HepG2 (cell line): Measurements from ENCODE around the gene IFT52. TPM values are rescaled to one million over a fixed set of nuclear protein-coding genes. Genes with fewer than 3 reads are reported as not detected.
A peak's percentile ranks its signal among the peaks of the same experiment; 100 is the strongest.

Experiments used
- FOXA3 ChIP-seq: IDR thresholded peaks from 2 replicates; pipeline ENCODE4 v1.6.1; 2016; ENCODE audit warnings: missing genetic modification reagents, missing compliant biosample characterization
- GATAD2A ChIP-seq: IDR thresholded peaks from 2 replicates; pipeline ENCODE4 v1.6.1; 2016
- HOXA9 ChIP-seq: sonication (generic); formaldehyde crosslinking; IDR thresholded peaks from 2 replicates; pipeline ENCODE4 v1.8.1; 2022; ENCODE audit warnings: missing genetic modification reagents, mild to moderate bottlenecking, moderate library complexity, borderline replicate concordance
- HOXD1 ChIP-seq: sonication (generic); formaldehyde crosslinking; IDR thresholded peaks from 2 replicates; pipeline ENCODE4 v1.5.0; 2020; ENCODE audit warnings: missing genetic modification reagents
- JARID2 ChIP-seq: sonication (generic); formaldehyde crosslinking; IDR thresholded peaks from 2 replicates; pipeline ENCODE4 v1.8.1; 2023; ENCODE audit warnings: missing genetic modification reagents, inconsistent platforms; ENCODE audit not compliant: insufficient replicate concordance
- KLF15 ChIP-seq: sonication (generic); formaldehyde crosslinking; IDR thresholded peaks from 2 replicates; pipeline ENCODE4 v1.8.1; 2023; ENCODE audit warnings: borderline replicate concordance, mild to moderate bottlenecking, inconsistent platforms, missing genetic modification reagents, mixed read lengths
- LBX2 ChIP-seq: sonication (generic); formaldehyde crosslinking; IDR thresholded peaks from 2 replicates; pipeline ENCODE4 v1.5.0; 2020; ENCODE audit warnings: missing genetic modification reagents, mild to moderate bottlenecking, borderline replicate concordance
- NFIB ChIP-seq: sonication (generic); formaldehyde crosslinking; IDR thresholded peaks from 2 replicates; pipeline ENCODE4 v1.9.0; 2021; ENCODE audit warnings: missing genetic modification reagents, mild to moderate bottlenecking, borderline replicate concordance
- NFRKB ChIP-seq: fragments of 450-650 bp; IDR thresholded peaks from 2 replicates; pipeline ENCODE4 v1.6.1; 2017
- NR1H2 ChIP-seq: sonication (generic); formaldehyde crosslinking; IDR thresholded peaks from 2 replicates; pipeline ENCODE4 v1.8.1; 2022; ENCODE audit warnings: low read depth, missing genetic modification reagents, borderline replicate concordance
- NR2F1 ChIP-seq, 2 experiments: fragments of 450-650 bp in 1 of 2; formaldehyde crosslinking in 1 of 2; IDR thresholded peaks; 2 replicates each; pipeline versions ENCODE4 v1.5.0 to v1.6.1; 2016 to 2020; ENCODE audit warnings: mild to moderate bottlenecking in 1 of 2, missing compliant biosample characterization in 1 of 2, missing genetic modification reagents in 1 of 2, moderate library complexity in 1 of 2
- PCBP1 ChIP-seq: fragments of 200-400 bp; formaldehyde crosslinking; IDR thresholded peaks from 2 replicates; pipeline ENCODE4 v1.6.1; 2017; ENCODE audit warnings: mild to moderate bottlenecking, low read depth, low read length, borderline replicate concordance
- PREB ChIP-seq: sonication (generic); formaldehyde crosslinking; IDR thresholded peaks from 2 replicates; pipeline ENCODE4 v1.4.0; 2020; ENCODE audit warnings: missing genetic modification reagents
- REPIN1 ChIP-seq: sonication (generic); formaldehyde crosslinking; IDR thresholded peaks from 2 replicates; pipeline ENCODE4 v1.8.0; 2022; ENCODE audit warnings: missing genetic modification reagents, low read depth, mild to moderate bottlenecking, borderline replicate concordance
- SNAPC2 ChIP-seq: sonication (generic); formaldehyde crosslinking; IDR thresholded peaks from 2 replicates; pipeline ENCODE4 v1.8.1; 2022; ENCODE audit warnings: mild to moderate bottlenecking, missing genetic modification reagents
- TSC22D2 ChIP-seq: sonication (generic); formaldehyde crosslinking; IDR thresholded peaks from 2 replicates; pipeline ENCODE4 v1.5.1; 2020; ENCODE audit warnings: missing genetic modification reagents, mild to moderate bottlenecking, borderline replicate concordance
- ZBTB42 ChIP-seq: sonication (generic); formaldehyde crosslinking; IDR thresholded peaks from 2 replicates; pipeline ENCODE4 v1.5.0; 2020; ENCODE audit warnings: mild to moderate bottlenecking, missing genetic modification reagents
- ZFY ChIP-seq: sonication (generic); formaldehyde crosslinking; IDR thresholded peaks from 2 replicates; pipeline ENCODE4 v1.4.0; 2020; ENCODE audit warnings: missing genetic modification reagents
- ZKSCAN8 ChIP-seq: IDR thresholded peaks from 2 replicates; pipeline ENCODE4 v1.6.1; 2016; ENCODE audit warnings: borderline replicate concordance, missing genetic modification reagents, missing compliant biosample characterization
- ZNF101 ChIP-seq: sonication (generic); formaldehyde crosslinking; IDR thresholded peaks from 2 replicates; pipeline ENCODE4 v1.4.0; 2020; ENCODE audit warnings: mild to moderate bottlenecking, low read depth, missing genetic modification reagents, borderline replicate concordance
- ZNF329 ChIP-seq: sonication (generic); formaldehyde crosslinking; IDR thresholded peaks from 2 replicates; pipeline ENCODE4 v1.9.0; 2021; ENCODE audit warnings: low read depth, mild to moderate bottlenecking, missing genetic modification reagents
- ZNF343 ChIP-seq: sonication (generic); formaldehyde crosslinking; IDR thresholded peaks from 2 replicates; pipeline ENCODE4 v1.4.0; 2020; ENCODE audit warnings: mild to moderate bottlenecking, missing genetic modification reagents
- ZNF468 ChIP-seq: sonication (generic); formaldehyde crosslinking; IDR thresholded peaks from 2 replicates; pipeline ENCODE4 v1.8.0; 2022; ENCODE audit warnings: mild to moderate bottlenecking, moderate library complexity, missing genetic modification reagents
- ZNF614 ChIP-seq: IDR thresholded peaks from 2 replicates; pipeline ENCODE4 v1.6.1; 2018; ENCODE audit warnings: missing biosample characterization, missing genetic modification reagents, inconsistent platforms, borderline replicate concordance
- polyA plus RNA-seq, 8 experiments: library from polyadenylated mRNA; depleted of rRNA in 3 of 8; stranded (reverse) in 7 of 8; unstranded in 1 of 8; fragments of >200 nt; fragmentation: Illumina TruSeq in 4 of 8; extraction: Trizol in 4 of 8; gene quantifications; 2 replicates each; pipeline versions ENCODE4 v1.2.1 to v1.2.3, GENCODE V29; 2011 to 2016; ENCODE audit warnings: low read depth in 4 of 8, missing spikeins in 1 of 8, mixed read lengths in 1 of 8; ENCODE audit not compliant: insufficient read depth in 1 of 8
- total RNA-seq, 5 experiments: library from RNA; depleted of rRNA; stranded (reverse); fragments of >200 nt; fragmentation: Illumina TruSeq; extraction: Trizol; gene quantifications; 2 replicates each; pipeline ENCODE4 v1.2.3, GENCODE V29; 2016; ENCODE audit warnings: low read depth in 1 of 5
- TF ChIP-seq, protein P1 (sequence below): sonication (generic); formaldehyde crosslinking; IDR thresholded peaks from 2 replicates; pipeline ENCODE4 v1.4.0; 2020; ENCODE audit warnings: missing genetic modification reagents; ENCODE audit errors: not compliant biosample characterization
- TF ChIP-seq, protein P2 (sequence below): IDR thresholded peaks from 2 replicates; pipeline ENCODE4 v1.6.1; 2016; ENCODE audit warnings: mild to moderate bottlenecking, missing biosample characterization, missing genetic modification reagents

IFT52 gene
- total and polyA plus RNA-seq, 2 of the 13 experiments (the other 11 are each of a cell fraction or from before 2014, with no cell fraction given) = 48.0 to 64.0 TPM

DNA sequence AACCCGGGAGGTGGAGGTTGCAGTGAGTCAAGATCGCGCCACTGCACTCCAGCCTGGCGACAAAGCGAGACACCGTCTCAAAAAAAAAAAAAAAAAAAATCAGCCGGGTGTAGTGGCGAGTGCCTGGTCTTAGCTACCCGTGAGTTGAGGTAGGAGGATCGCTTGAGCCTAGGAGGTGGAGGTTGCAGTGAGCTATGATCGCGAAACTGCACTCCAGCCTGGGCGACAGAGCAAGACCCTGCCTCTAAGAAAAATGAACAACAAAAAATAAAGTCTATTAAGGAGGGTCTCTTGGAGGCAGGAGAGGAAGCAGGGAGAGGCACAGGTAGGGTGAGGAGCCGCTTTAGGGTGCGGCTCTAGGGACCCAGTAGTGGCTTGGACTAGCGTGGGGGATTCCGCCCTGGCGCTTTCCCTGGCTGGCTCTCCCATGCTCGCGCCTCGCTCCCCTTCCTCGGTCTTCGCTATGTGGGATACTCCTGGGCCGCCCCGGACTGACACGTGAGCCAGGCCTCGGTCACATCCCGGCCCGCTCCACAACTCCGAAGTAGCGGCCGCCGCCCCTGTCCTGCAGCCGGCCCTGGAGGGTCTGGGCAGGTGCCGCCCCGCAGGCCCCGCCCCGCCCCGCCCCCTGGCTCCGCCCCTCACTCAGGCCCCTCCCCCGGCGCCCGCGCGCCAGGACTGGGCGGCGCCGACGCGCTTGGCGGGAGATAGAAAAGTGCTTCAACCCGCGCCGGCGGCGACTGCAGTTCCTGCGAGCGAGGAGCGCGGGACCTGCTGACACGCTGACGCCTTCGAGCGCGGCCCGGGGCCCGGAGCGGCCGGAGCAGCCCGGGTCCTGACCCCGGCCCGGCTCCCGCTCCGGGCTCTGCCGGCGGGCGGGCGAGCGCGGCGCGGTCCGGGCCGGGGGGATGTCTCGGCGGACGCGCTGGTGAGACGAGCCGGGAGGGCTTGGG lies 75.9 kb downstream of the IFT52 start, which contains the start of gene MYBL2 (continued):
- 0 out of 2 replicates have a peak, but pooled peaks have one; percentile 83 for TF ChIP-seq SNAPC2
- TF ChIP-seq ZKSCAN8 (CRISPR knock-in tag) = no peak
- peak; percentile 86 for TF ChIP-seq ZFY (CRISPR knock-in tag)
- peak; percentile 82 for TF ChIP-seq HOXA9 (CRISPR knock-in tag)
- no peak for TF ChIP-seq NR1H2 (CRISPR knock-in tag)
- no peak for TF ChIP-seq GATAD2A (CRISPR knock-in tag)
- peak; percentile 75; the same call in 1 of the 2 replicates for TF ChIP-seq ZNF329
- TF ChIP-seq FOXA3 = peak; percentile 31; the same call in 1 of the 2 replicates
- peak; percentile 99 for TF ChIP-seq ZNF343 (CRISPR knock-in tag)
- TF ChIP-seq, protein P1, sequence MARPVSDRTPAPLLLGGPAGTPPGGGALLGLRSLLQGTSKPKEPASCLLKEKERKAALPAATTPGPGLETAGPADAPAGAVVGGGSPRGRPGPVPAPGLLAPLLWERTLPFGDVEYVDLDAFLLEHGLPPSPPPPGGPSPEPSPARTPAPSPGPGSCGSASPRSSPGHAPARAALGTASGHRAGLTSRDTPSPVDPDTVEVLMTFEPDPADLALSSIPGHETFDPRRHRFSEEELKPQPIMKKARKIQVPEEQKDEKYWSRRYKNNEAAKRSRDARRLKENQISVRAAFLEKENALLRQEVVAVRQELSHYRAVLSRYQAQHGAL (CRISPR knock-in tag) = no peak
- no peak for TF ChIP-seq ZNF614 (CRISPR knock-in tag)
- TF ChIP-seq NR2F1 (CRISPR knock-in tag; IDR thresholded peaks at IDR 0.05) = no peak
- no peak for TF ChIP-seq ZBTB42 (CRISPR knock-in tag)
- no peak for TF ChIP-seq NFRKB
- TF ChIP-seq TSC22D2 (CRISPR knock-in tag) = 0 out of 2 replicates have a peak, but pooled peaks have one; percentile 21
- peak; percentile 71; the same call in 1 of the 2 replicates for TF ChIP-seq PCBP1
- TF ChIP-seq KLF15 (CRISPR knock-in tag) = peak; percentile 86
- TF ChIP-seq NFIB = no peak
- TF ChIP-seq HOXD1 (CRISPR knock-in tag) = no peak
- TF ChIP-seq PREB (CRISPR knock-in tag) = 0 out of 2 replicates have a peak, but pooled peaks have one; percentile 22
- TF ChIP-seq REPIN1 (CRISPR knock-in tag) = peak; percentile 71; the same call in 1 of the 2 replicates
- no peak for TF ChIP-seq ZNF101 (CRISPR knock-in tag)
- TF ChIP-seq, protein P2, sequence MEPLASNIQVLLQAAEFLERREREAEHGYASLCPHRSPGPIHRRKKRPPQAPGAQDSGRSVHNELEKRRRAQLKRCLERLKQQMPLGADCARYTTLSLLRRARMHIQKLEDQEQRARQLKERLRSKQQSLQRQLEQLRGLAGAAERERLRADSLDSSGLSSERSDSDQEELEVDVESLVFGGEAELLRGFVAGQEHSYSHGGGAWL = peak; percentile 66
- peak; percentile 46; the same call in 1 of the 2 replicates for TF ChIP-seq ZNF468 (CRISPR knock-in tag)
- TF ChIP-seq JARID2 (CRISPR knock-in tag) = peak; percentile 51
- peak; percentile 72; the same call in 1 of the 2 replicates for TF ChIP-seq LBX2 (CRISPR knock-in tag)
